HepG2 (cell line): ENCODE results near the gene TUT4. TPM values are rescaled to one million over a fixed set of nuclear protein-coding genes. Genes with fewer than 3 reads are reported as not detected.
A peak's percentile ranks its signal among the peaks of the same experiment; 100 is the strongest.

Source experiments
- ATAC-seq: fragments of 200-7000 bp; cut with Tn5 transposase; 3 replicates; pipeline ENCODE4 v1.9.1; 2020; ENCODE audit warnings: mild to moderate bottlenecking, moderate library complexity
- BruUV-seq: library from RNA; stranded (reverse); fragments of 400-500 nt; replicated peaks from 2 replicates; lab custom pipeline; 2021; lab: Mats Ljungman, UMichigan
- CTCF ChIA-PET: fragments of 300-600 bp; formaldehyde crosslinking; extraction: SDS; loops from one replicate; lab custom pipeline; 2021; ENCODE audit warnings: low total read pairs, inconsistent platforms, low intra/inter-chr PET ratio; lab: Yijun Ruan, JAX
- POLR2A ChIA-PET: fragments of 350-600 bp; sonication (Branson Sonifier 250); formaldehyde crosslinking; loops from one replicate; lab custom pipeline; 2020; ENCODE audit warnings: antibody characterized with exemption, inconsistent platforms; lab: Yijun Ruan, JAX
- DNase-seq: peaks from one replicate; pipeline ENCODE4 v3.0.0-alpha.2; 2015; ENCODE audit warnings: low spot score
- FAIRE-seq: peaks from 3 replicates; lab custom pipeline; 2011; peaks lifted over from hg19 to GRCh38; lab: Jason Lieb, UNC
- H2AFZ ChIP-seq: one replicate; pipeline ENCODE4 v1.6.1; 2011; ENCODE audit warnings: low read length, inconsistent platforms
- H3K27ac ChIP-seq: fragments of 300-600 bp; 3 replicates; pipeline ENCODE4 v1.8.0; 2011; ENCODE audit warnings: mixed run types, mild to moderate bottlenecking, mixed read lengths, low read length, inconsistent platforms; ENCODE audit not compliant: insufficient read depth; ENCODE audit errors: extremely low read length
- H3K27me3 ChIP-seq, 2 experiments: fragments of 200-600 bp in 1 of 2; 2 replicates in 1 of 2; 3 replicates in 1 of 2; pipeline versions ENCODE4 v1.6.0 to v1.8.0; 2011; ENCODE audit warnings: low read length in 2 of 2, mild to moderate bottlenecking in 2 of 2, moderate library complexity in 2 of 2, inconsistent platforms in 1 of 2; ENCODE audit not compliant: insufficient read depth in 2 of 2, control insufficient read depth in 1 of 2
- H3K36me3 ChIP-seq, 2 experiments: fragments of 200-600 bp in 1 of 2; replicated peaks in 1 of 2; 2 replicates in 1 of 2; 3 replicates in 1 of 2; pipeline versions ENCODE4 v1.5.1 to v1.8.0; 2011; ENCODE audit warnings: low read length in 2 of 2, inconsistent platforms in 1 of 2; ENCODE audit not compliant: insufficient read depth in 2 of 2, control insufficient read depth in 1 of 2
- H3K4me1 ChIP-seq: 2 replicates; pipeline ENCODE4 v1.5.1; 2012; ENCODE audit warnings: low read length, inconsistent platforms; ENCODE audit not compliant: insufficient read depth
- H3K4me2 ChIP-seq: 2 replicates; pipeline ENCODE4 v1.6.0; 2011; ENCODE audit warnings: low read depth, low read length, inconsistent platforms
- H3K4me3 ChIP-seq, 3 experiments: fragments of 200-600 bp in 1 of 3; sonication (generic), shearing (Covaris generic) in 1 of 3; replicated peaks in 1 of 3; 2 replicates each; pipeline ENCODE4 v1.5.1; 2011 to 2016; ENCODE audit warnings: low read length in 3 of 3, inconsistent platforms in 2 of 3, low read depth in 2 of 3, mild to moderate bottlenecking in 2 of 3, control low read depth in 1 of 3, mixed read lengths in 1 of 3; ENCODE audit not compliant: insufficient read depth in 1 of 3
- H3K79me2 ChIP-seq: one replicate; pipeline ENCODE4 v1.6.1; 2011; ENCODE audit warnings: low read length, inconsistent platforms; ENCODE audit not compliant: insufficient read depth
- H3K9ac ChIP-seq: 2 replicates; pipeline ENCODE4 v1.6.0; 2011; ENCODE audit warnings: mild to moderate bottlenecking, low read depth, low read length, inconsistent platforms; ENCODE audit not compliant: insufficient read depth
- H3K9me3 ChIP-seq: 2 replicates; pipeline ENCODE4 v1.5.1; 2012; ENCODE audit warnings: mild to moderate bottlenecking, low read length
- H4K20me1 ChIP-seq: 2 replicates; pipeline ENCODE4 v1.6.0; 2011; ENCODE audit warnings: inconsistent platforms, mild to moderate bottlenecking, low read length, moderate library complexity; ENCODE audit not compliant: insufficient read depth
- ARID5B ChIP-seq: IDR thresholded peaks from 2 replicates; pipeline ENCODE4 v1.4.0; 2020; ENCODE audit warnings: mild to moderate bottlenecking, missing genetic modification reagents
- ATF3 ChIP-seq: sonication (generic); formaldehyde crosslinking; IDR thresholded peaks from 2 replicates; pipeline ENCODE4 v1.4.0; 2020; ENCODE audit warnings: missing genetic modification reagents
- ATF5 ChIP-seq: sonication (generic); formaldehyde crosslinking; IDR thresholded peaks from 2 replicates; pipeline ENCODE4 v1.4.0; 2020; ENCODE audit warnings: mild to moderate bottlenecking, low read depth, missing genetic modification reagents
- CCDC6 ChIP-seq: sonication (generic); formaldehyde crosslinking; IDR thresholded peaks from 2 replicates; pipeline ENCODE4 v1.8.1; 2022; ENCODE audit warnings: mild to moderate bottlenecking, missing genetic modification reagents, moderate library complexity
- HHEX ChIP-seq: IDR thresholded peaks from 2 replicates; pipeline ENCODE4 v1.6.1; 2016; ENCODE audit warnings: control low read depth
- HMGXB3 ChIP-seq: sonication (generic); formaldehyde crosslinking; IDR thresholded peaks from 2 replicates; pipeline ENCODE4 v1.4.0; 2020; ENCODE audit warnings: missing genetic modification reagents, borderline replicate concordance
- HNF4A ChIP-seq: sonication (generic); formaldehyde crosslinking; IDR thresholded peaks from 2 replicates; pipeline ENCODE4 v1.4.0; 2020; ENCODE audit warnings: missing genetic modification reagents
- KLF9 ChIP-seq: IDR thresholded peaks from 2 replicates; pipeline ENCODE4 v1.6.1; 2016; ENCODE audit warnings: low read depth
- RBM22 ChIP-seq: fragments of 200-400 bp; formaldehyde crosslinking; optimal IDR thresholded peaks from 2 replicates; pipeline ENCODE3; 2017; ENCODE audit warnings: mild to moderate bottlenecking, low read length, moderate library complexity
- RXRA ChIP-seq: sonication (generic); formaldehyde crosslinking; IDR thresholded peaks from 2 replicates; pipeline ENCODE4 v1.5.1; 2020; ENCODE audit warnings: missing genetic modification reagents
- SOX6 ChIP-seq, 2 experiments: fragments of 450-650 bp in 1 of 2; sonication (generic) in 1 of 2; formaldehyde crosslinking in 1 of 2; IDR thresholded peaks; 2 replicates each; pipeline versions ENCODE4 v1.4.0 to v1.6.1; 2017 to 2020; ENCODE audit warnings: antibody characterized with exemption in 1 of 2, mild to moderate bottlenecking in 1 of 2, missing genetic modification reagents in 1 of 2
- TEAD3 ChIP-seq: optimal IDR thresholded peaks from 2 replicates; pipeline ENCODE3; 2016; ENCODE audit warnings: borderline replicate concordance
- WGBS: methylation state at CpG from one replicate; pipeline ENCODE4 v1.1.6; 2017; ENCODE audit warnings: low lambda C conversion rate; 5-methylcytosine and 5-hydroxymethylcytosine counted together
- in situ Hi-C: cut with HindIII; loops from 2 replicates; pipeline ENCODE4 v1.10.0; 2017; ENCODE audit warnings: low pct_unique_long_range_greater_than_20kb; ENCODE audit not compliant: extremely low pct_ligation_motif_present
- intact Hi-C: fragments of 100-400 bp; cut with micrococcal nuclease; formaldehyde crosslinking; loops from one replicate; pipeline ENCODE4 v1.10.0; 2022; ENCODE audit not compliant: unreplicated experiment
- polyA plus RNA-seq, 8 experiments: library from polyadenylated mRNA; depleted of rRNA in 3 of 8; stranded (reverse) in 7 of 8; unstranded in 1 of 8; fragments of >200 nt; fragmentation: Illumina TruSeq in 4 of 8; extraction: Trizol in 4 of 8; gene quantifications; 2 replicates each; pipeline versions ENCODE4 v1.2.1 to v1.2.3, GENCODE V29; 2011 to 2016; ENCODE audit warnings: low read depth in 4 of 8, missing spikeins in 1 of 8, mixed read lengths in 1 of 8; ENCODE audit not compliant: insufficient read depth in 1 of 8
- total RNA-seq, 5 experiments: library from RNA; depleted of rRNA; stranded (reverse); fragments of >200 nt; fragmentation: Illumina TruSeq; extraction: Trizol; gene quantifications; 2 replicates each; pipeline ENCODE4 v1.2.3, GENCODE V29; 2016; ENCODE audit warnings: low read depth in 1 of 5

Gene TUT4
- total and polyA plus RNA-seq, 2 of the 13 experiments (the other 11 are each of a cell fraction or from before 2014, with no cell fraction given) = 44.7 to 53.5 TPM

GRCh38 chr1:52479076-52479475 is 73.8 kb downstream of the TUT4 start (continued):
- TF ChIP-seq ATF3 (CRISPR knock-in tag) (no peak), RXRA (CRISPR knock-in tag) (no peak)

- H3K4me2 ChIP-seq = no peak overlapping the region
- in situ Hi-C loops (no loop called here), intact Hi-C loops (no loop called here)
- POLR2A ChIA-PET = no interaction called here
- H3K9ac ChIP-seq = no peak overlapping the region
- no peaks in the 10 kb centered on the region for H4K20me1 ChIP-seq
- no peaks in the 10 kb centered on the region for H3K27me3 ChIP-seq
- WGBS = 57% methylated on average over 1 of the region's 1 CpG
- CTCF ChIA-PET = no interaction called here
- H3K79me2 ChIP-seq = no peaks in the 10 kb centered on the region
- no peak overlapping the region for H3K27ac ChIP-seq
- no peak overlapping the region for H3K4me3 ChIP-seq
- FAIRE-seq (peak; percentile 36), DNase-seq (peak; percentile 2), ATAC-seq (peak; percentile 32; the same call in 1 of the 3 replicates)
- peaks cover 30% of the 10 kb centered on the region for H3K4me1 ChIP-seq
- BruUV-seq = no TSS peak
- H3K36me3 ChIP-seq = peaks cover 4 to 28% of the 10 kb centered on the region in 2 experiments
- H3K9me3 ChIP-seq = no peaks in the 10 kb centered on the region
- no peak overlapping the region for H2AFZ ChIP-seq
- TF ChIP-seq HMGXB3 (CRISPR knock-in tag) (no peak), HHEX (CRISPR knock-in tag) (no peak), KLF9 (CRISPR knock-in tag) (no peak), TEAD3 (CRISPR knock-in tag) (peak; percentile 28), RBM22 (peak; percentile 42), ATF5 (CRISPR knock-in tag) (no peak), CCDC6 (no peak), SOX6 (IDR thresholded peaks at IDR 0.05) (no peak), SOX6 (CRISPR knock-in tag; IDR thresholded peaks at IDR 0.05) (no peak), ARID5B (CRISPR knock-in tag) (no peak), HNF4A (CRISPR knock-in tag) (0 out of 2 replicates have a peak, but pooled peaks have one; percentile 23)
These were observed 75.0 kb downstream of the TUT4 start for GRCh38 chr1:52477876-52478275.
